ENCODE measurements around the gene RPP14. TPM values are rescaled to one million over a fixed set of nuclear protein-coding genes. Genes with fewer than 3 reads are reported as not detected.
"Not testable (repeated sequence)": the region's sequence is repeated elsewhere in the genome, so short reads cannot be mapped to it uniquely, and the experiment has no call there.

RPP14 gene
- total RNA-seq, 2 donors from 2014 or later, result 14.7 to 16.8 TPM

DNA sequence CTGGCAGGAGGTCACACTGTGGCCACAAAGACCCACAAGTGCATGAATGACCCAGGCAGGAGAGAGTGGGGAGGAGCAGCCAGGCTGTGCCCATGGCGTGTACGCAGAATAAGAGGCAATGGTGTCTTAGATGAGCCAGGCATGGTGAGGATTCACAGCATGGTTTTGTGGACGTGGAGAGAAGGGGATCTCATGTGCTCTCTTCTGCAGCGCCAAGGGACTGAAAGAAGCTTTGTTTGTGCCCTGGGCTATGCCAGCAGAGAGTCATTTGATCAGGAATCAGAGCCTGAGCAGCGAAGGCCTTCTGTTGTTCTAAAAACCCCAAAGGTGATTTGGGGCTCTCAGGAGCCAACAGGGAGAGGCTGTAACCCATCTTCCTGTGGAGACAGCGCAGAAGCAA is 18.7 kb upstream of the RPP14 start:
- DNase-seq (ENCODE audit: low spot score in 2 of 2) (no peak), ATAC-seq (no peak)
- no peak overlapping the region for H3K27ac Mint-ChIP-seq
- peaks cover 0 to 5% of the 10 kb centered on the region in 2 donors for H3K36me3 Mint-ChIP-seq
- H3K9me3 Mint-ChIP-seq, result no peaks in the 10 kb centered on the region

DNA sequence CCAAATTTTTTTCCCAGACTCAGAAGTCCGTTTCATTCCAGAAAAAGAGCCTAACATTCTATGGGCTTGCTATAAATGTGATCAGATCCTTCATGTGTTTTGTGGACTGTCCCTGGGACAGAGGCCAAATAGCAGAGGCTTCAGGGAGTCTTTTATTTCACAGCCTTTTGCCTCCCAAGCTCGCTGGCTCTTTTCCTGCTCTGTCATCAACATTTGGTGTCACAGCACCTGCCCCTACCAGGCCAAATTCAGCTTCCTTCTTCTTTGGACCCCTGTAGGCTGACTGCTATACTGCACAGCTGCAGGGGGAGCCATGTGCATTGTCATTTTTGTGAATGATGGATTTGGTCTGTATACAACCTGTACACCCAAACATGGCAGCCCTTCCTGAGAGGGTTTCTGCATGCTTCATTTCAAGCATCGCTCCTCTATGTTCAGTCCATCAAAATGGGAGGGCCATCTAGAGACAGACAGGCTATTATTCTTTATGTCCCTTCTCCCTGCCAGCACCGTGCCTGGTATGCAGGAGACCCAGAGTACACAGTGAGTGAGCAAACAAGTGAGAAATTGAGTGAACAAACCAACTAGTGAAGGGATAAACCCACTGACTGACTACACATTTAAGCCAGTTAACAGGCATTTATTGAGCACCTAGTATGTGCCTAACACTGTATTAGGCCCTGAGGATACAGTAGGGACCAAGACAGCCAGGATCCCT is 17.9 kb upstream of the RPP14 start:
- DNase-seq (ENCODE audit: low spot score in 2 of 2) (no peak), ATAC-seq (no peak)
- Mint-ChIP-seq H3K36me3 (peaks cover 0 to 5% of the 10 kb centered on the region in 2 donors), H3K9me3 (no peaks in the 10 kb centered on the region), H3K27ac (no peak overlapping the region)

DNA sequence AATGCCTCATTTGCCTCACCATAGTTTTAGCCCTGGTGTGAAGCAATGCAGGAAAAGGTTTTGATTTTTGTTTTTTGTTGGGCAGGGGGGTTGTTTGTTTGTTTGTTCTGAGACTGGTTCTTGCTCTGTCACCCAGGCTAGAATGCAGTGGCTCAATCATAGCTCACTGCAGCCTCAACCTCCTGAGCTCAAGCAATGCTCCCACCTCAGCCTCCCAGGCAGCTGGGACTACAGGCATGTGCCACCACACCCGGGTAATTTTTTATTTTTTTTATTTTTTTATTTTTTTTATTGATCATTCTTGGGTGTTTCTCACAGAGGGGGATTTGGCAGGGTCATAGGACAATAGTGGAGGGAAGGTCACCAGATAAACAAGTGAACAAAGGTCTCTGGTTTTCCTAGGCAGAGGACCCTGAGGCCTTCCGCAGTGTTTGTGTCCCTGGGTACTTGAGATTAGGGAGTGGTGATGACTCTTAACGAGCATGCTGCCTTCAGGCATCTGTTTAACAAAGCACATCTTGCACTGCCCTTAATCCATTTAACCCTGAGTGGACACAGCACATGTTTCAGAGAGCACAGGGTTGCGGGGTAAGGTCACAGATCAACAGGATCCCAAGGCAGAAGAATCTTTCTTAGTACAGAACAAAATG is 17.0 kb upstream of the RPP14 start:
- DNase-seq (ENCODE audit: low spot score in 2 of 2); H3K36me3 Mint-ChIP-seq: not testable (repeated sequence)

DNA sequence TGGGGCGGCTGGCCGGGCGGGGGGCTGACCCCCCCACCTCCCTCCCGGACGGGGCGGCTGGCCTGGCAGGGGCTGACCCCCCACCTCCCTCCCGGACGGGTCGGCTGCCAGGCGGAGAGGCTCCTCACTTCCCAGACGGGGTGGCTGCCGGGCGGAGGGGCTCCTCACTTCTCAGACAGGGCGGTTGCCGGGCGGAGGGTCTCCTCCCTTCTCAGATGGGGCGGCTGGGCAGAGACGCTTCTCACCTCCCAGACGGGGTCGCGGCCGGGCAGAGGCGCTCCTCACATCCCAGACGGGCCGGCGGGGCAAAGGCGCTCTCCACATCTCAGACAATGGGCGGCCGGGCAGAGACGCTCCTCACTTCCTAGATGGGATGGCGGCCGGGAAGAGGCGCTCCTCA is 15.6 kb upstream of the RPP14 start:
- not testable (repeated sequence) for H3K36me3 Mint-ChIP-seq; H3K27ac Mint-ChIP-seq; H3K9me3 Mint-ChIP-seq; ATAC-seq; DNase-seq (ENCODE audit: low spot score in 2 of 2)

More for the DNA sequence above, 17.0 kb upstream of the RPP14 start:
- H3K9me3 Mint-ChIP-seq, H3K27ac Mint-ChIP-seq, ATAC-seq: not testable (repeated sequence)

DNA sequence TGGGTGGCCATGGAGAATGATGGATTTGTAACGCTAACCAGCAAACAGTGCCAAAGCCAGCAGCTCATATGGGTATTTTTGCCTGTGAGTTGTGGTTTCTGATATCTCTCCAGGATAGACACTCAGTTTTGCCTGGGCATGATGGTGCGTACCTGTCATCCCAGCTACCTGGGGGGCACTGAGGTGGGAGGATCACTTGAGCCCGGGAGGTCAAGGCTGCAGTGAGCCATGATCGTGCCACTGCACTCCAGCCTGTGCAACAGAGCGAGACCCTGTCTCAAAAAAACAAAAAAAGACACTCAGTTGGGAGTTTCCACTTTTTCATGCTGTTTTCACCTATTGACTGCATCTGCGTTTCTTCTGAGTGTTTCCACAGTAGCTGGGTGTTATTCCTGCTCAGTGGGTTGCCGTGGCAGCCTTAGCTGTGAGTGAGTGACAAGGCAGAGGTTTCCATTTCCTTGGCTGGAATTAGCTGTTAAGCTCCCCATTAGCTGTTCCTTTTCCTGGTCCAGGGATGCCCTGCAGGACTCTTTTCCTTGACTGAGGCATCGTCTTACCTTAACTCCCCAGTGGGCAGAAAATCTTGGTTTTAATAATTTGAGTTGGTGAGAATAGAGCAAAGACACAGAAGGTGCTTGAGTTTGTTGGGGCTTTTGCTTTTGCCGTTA is 14.2 kb upstream of the RPP14 start:
- Mint-ChIP-seq H3K36me3 (peaks cover 0 to 4% of the 10 kb centered on the region in 2 donors), H3K27ac (peak overlapping the region in 1 of 2 donors; percentile 23), H3K9me3 (no peaks in the 10 kb centered on the region)
- ATAC-seq, result no peak
- DNase-seq (ENCODE audit: low spot score in 2 of 2), result no peak

DNA sequence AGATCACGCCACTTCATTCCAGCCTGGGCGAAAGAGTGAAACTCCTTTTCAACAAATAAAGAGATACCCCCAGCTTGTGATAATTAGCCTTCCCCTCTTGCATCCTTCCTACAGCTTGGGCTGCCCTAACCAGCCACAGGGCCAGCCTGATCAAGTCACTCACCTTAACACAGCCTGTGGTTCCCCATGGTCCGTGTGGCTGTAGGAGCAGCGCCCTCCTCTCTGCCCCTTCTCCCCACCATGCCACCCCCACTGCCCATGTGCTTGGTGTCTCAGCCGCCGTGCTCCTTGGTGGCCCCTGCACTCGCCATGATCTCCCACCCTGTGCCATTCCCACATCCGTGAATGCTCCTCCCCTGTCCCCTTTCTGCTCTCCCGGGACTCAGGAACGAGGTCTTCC is 13.2 kb upstream of the RPP14 start:
- no peaks in the 10 kb centered on the region for H3K9me3 Mint-ChIP-seq
- DNase-seq (ENCODE audit: low spot score in 2 of 2) (no peak), ATAC-seq (no peak)
- peaks cover 0 to 4% of the 10 kb centered on the region in 2 donors for H3K36me3 Mint-ChIP-seq
- H3K27ac Mint-ChIP-seq, result peak overlapping the region in 1 of 2 donors; percentile 18

DNA sequence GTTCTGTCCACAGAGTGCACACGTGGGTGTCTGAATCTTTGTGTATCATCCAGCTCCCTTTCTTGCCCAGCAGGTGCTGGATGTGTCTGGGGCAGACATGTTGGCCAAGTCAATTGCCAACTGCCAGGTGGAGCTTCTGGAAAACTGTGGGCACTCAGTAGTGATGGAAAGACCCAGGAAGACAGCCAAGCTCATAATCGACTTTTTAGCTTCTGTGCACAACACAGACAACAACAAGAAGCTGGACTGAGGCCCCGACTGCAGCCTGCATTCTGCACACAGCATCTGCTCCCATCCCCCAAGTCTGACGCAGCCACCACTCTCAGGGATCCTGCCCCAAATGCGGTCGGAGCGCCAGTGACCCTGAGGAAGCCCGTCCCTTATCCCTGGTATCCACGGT is 12.5 kb upstream of the RPP14 start:
- Mint-ChIP-seq H3K36me3 (peaks cover 0 to 4% of the 10 kb centered on the region in 2 donors), H3K9me3 (no peaks in the 10 kb centered on the region), H3K27ac (no peak overlapping the region)
- DNase-seq (ENCODE audit: low spot score in 2 of 2) (no peak), ATAC-seq (no peak)

DNA sequence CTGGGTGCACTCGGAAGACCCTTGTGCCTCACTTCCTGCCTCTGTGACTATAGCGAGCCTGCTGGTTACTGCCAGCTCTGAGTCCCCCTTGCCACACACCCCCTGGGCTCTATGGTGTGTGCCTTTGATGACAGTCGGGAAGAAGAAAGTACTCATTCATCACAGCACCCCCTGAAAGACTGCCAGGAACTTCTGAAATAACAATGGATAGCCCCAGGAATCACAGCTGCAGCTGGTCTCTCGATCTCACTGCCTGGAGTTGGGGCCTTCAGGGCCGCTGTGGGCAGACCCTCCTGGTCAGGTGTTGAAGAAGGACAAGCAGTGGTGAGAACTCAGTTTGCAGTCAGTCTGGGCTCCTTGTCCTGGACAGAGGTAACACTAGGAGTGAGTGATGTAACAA is 9.8 kb upstream of the RPP14 start:
- Mint-ChIP-seq H3K9me3 (no peaks in the 10 kb centered on the region), H3K27ac (peak overlapping the region in 1 of 2 donors; percentile 14), H3K36me3 (peaks cover 0 to 4% of the 10 kb centered on the region in 2 donors)
- no peak for DNase-seq (ENCODE audit: low spot score in 2 of 2)
- ATAC-seq, result no peak

DNA sequence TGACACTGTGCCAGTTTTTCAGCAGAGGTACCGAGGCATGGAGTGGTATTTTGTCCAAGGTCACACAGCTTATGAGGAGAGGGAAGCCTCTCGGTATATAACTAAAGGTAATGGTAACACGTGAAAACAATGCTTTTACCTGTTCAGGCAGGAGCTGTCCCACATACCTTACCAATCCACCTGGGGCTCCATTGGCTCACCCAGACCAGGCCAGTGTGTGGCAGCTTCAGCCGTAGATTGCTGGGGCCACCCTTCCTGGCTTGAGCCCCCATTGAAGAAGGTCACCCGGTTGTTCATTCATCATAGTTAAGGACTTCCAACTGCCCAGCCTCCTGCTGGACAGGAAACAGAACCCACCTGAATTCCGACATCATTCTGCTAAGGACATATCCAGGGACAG is 9.2 kb upstream of the RPP14 start:
- ATAC-seq (no peak), DNase-seq (ENCODE audit: low spot score in 2 of 2) (no peak)
- no peak overlapping the region for H3K27ac Mint-ChIP-seq
- H3K9me3 Mint-ChIP-seq, result no peaks in the 10 kb centered on the region
- H3K36me3 Mint-ChIP-seq, result peaks cover 0 to 4% of the 10 kb centered on the region in 2 donors

DNA sequence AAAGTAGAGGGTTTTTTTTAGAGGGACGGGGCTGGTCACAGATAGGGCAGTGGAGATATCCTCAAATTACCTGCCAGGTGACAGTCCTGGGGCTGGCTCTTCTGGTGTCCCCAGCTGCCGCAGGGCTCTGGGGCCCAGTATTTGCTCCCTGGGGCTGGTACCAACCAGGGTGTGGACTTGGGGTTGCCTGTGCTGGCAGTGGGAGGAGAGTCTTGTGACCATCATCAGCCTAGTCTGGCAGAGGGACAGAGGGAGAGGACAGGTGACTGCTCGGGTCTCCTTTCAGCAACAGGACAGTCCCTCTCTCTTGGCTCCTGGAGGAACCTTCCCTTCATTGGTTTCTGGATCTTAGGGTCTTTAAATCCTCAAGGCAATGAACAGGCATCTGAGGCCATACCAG is 7.9 kb upstream of the RPP14 start:
- Mint-ChIP-seq H3K36me3 (peaks cover 0 to 4% of the 10 kb centered on the region in 2 donors), H3K9me3 (no peaks in the 10 kb centered on the region), H3K27ac (no peak overlapping the region)
- ATAC-seq (no peak), DNase-seq (ENCODE audit: low spot score in 2 of 2) (no peak)

DNA sequence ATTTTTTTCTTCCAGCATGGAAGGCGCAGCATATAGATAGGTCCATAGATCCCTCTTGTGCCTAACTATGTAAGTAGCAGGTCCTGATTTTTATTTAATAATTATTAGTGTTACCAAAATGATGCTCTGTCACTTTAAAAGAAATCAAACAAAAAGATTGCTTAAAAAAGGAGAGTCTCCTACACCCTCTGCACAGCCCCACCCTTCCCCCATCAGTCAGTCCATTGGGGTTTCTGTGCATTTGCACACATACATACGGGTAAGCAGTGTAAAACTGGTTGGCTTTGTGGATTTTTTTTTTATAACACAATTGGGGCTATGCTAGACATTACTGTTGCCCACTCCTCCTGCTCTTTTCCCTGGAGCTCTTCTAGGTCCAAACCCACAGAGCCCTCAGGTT is 7.0 kb upstream of the RPP14 start:
- no peak for DNase-seq (ENCODE audit: low spot score in 2 of 2)
- H3K9me3 Mint-ChIP-seq, result no peaks in the 10 kb centered on the region
- ATAC-seq, result no peak
- peaks cover 0 to 4% of the 10 kb centered on the region in 2 donors for H3K36me3 Mint-ChIP-seq
- no peak overlapping the region for H3K27ac Mint-ChIP-seq

DNA sequence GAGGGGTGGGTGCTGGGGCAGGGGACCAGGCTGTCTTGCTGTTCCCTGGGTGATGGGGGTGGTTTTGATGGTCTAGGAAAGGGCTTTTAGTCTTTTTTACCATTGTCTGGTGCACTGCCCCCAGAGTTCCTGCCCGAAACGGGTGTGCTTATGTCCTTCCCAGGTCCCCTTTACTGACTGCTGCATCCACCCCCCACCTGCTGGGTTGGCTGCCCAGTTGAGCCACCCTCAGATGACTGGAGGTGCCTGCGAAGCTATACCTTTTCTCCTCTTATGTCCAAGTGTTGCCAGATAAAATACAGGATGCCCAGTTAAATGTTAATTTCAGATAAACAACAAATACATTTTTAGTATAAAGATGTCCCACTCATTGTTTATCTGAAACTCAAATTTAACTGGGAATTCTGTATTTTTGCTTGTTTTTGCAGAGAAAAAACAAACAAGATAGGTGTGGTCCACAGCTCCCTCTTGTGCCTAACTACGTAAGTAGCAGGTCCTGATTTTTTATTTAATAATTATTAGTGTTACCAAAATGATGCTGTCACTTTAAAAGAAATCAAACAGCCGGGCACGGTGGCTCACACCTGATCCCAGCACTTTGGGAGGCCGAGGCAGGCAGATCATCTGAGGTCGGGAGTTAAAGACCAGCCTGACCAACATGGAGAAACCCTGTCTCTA is 6.1 kb upstream of the RPP14 start:
- Mint-ChIP-seq H3K27ac (no peak overlapping the region), H3K9me3 (no peaks in the 10 kb centered on the region), H3K36me3 (peaks cover 0 to 4% of the 10 kb centered on the region in 2 donors)
- ATAC-seq (no peak), DNase-seq (ENCODE audit: low spot score in 2 of 2) (no peak)

DNA sequence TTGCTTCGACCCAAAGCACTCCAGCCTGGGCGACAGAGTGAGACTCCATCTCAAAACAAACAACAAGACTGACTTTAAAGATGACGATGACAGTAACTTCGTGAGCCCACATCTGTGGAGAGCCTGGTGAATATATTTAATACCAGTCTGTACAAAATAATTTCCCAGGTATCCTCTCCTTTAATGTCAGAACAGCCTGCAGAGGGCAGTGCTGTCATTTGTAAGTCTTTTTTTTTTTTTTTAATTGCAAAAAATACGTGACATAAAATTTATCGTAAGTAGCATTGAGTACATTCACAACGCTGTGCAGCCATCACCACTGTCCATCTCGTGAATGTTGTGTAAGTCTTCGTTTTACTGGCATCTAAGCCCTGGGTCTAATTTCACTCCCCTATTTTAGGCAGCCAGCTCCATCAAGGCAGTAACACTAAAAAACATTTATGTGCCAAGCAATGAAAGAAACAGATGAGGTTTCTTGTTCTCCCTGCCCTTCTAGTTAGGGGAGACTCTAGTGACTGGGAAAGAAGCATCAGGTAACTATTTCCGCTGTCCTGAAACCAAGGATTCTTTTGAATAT is 1.7 kb downstream of the RPP14 start:
- ATAC-seq (no peak), DNase-seq (ENCODE audit: low spot score in 2 of 2) (peak in 1 of 2 donors; percentile 37)
- Mint-ChIP-seq H3K36me3 (peaks cover 20 to 29% of the 10 kb centered on the region in 2 donors), H3K9me3 (no peaks in the 10 kb centered on the region), H3K27ac (peak overlapping the region; percentile 99 to 100)

DNA sequence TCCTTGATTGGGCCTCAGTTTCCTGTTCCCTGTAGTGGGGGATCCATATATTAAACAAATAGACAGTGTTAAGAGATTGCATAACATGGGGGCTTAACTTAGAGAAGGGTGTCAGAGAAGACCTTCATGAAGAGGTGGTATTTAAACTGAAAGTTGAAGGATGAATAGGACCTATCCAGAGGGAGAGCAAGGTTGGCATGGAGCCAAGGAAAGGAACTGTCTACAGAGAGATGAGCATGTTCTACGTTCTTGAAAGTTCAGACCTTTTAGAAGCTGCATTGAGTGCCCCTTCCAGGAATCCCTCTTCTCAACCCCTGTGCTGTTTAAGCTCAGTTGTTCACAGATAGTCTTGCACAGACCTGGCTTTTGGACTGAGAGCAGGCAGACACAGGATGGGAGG is 2.7 kb downstream of the RPP14 start:
- Mint-ChIP-seq H3K36me3 (peaks cover 20 to 35% of the 10 kb centered on the region in 2 donors), H3K27ac (peak overlapping the region; percentile 85 to 99)
- ATAC-seq, result no peak

DNA sequence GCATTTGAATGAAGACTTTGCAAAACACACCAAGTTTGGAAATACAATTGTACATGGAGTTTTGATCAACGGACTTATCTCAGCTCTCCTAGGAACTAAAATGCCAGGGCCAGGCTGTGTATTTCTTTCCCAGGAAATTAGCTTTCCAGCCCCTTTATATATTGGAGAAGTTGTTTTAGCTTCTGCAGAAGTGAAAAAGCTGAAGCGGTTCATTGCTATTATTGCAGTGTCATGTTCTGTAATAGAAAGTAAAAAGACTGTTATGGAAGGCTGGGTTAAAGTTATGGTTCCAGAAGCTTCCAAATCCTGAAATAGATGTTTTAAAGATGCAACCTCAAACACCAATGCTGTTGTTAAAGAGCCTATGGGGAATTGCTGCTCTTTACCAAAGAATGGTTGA is 11.8 kb downstream of the RPP14 start:
- no peak for ATAC-seq
- DNase-seq (ENCODE audit: low spot score in 2 of 2), result no peak
- Mint-ChIP-seq H3K36me3 (peaks cover 0 to 10% of the 10 kb centered on the region in 2 donors), H3K9me3 (no peaks in the 10 kb centered on the region), H3K27ac (peak overlapping the region in 1 of 2 donors; percentile 5)

More for the DNA sequence above, 2.7 kb downstream of the RPP14 start:
- H3K9me3 Mint-ChIP-seq, result no peaks in the 10 kb centered on the region
- no peak for DNase-seq (ENCODE audit: low spot score in 2 of 2)

DNA sequence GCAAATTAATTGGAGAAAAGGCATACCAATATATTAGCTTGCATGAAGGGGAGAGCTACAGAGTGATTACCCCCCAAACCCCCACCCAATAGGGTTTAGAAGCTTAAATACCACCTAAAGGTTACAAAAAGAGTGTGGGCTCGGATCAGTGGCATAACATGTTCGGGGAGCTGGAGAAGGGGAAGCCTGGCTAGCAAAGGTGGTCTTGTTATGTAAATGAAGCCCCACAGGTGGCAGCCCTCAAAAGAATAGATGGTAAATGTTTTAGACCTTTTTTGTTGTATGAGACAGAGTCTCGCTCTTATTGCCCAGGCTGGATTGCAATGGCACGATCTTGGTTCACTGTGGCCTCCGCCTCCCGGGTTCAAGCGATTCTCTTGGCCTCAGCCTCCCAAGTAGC is 15.7 kb downstream of the RPP14 start:
- H3K9me3 Mint-ChIP-seq, result no peaks in the 10 kb centered on the region
- no peak overlapping the region for H3K27ac Mint-ChIP-seq
- H3K36me3 Mint-ChIP-seq, result peaks cover 0 to 5% of the 10 kb centered on the region in 2 donors
- ATAC-seq (no peak), DNase-seq (ENCODE audit: low spot score in 2 of 2) (no peak)
